GM23338 (cell line): Measurements from ENCODE around the gene FRMD3. TPM values are rescaled to one million over a fixed set of nuclear protein-coding genes. Genes with fewer than 3 reads are reported as not detected.

Experiments
- ATAC-seq: fragments of 200-7000 bp; cut with Tn5 transposase; 3 replicates; pipeline ENCODE4 v1.9.1; 2020
- DNase-seq: peaks from one replicate; pipeline ENCODE4 v3.0.0-alpha.2; 2015; ENCODE audit warnings: low spot score
- H2AFZ ChIP-seq: fragments of 200-600 bp; sonication (generic); 2 replicates; pipeline ENCODE4 v1.8.0; 2016; ENCODE audit warnings: antibody characterized with exemption, mild to moderate bottlenecking, moderate library complexity
- H3F3A ChIP-seq: fragments of 200-600 bp; sonication (generic); replicated peaks from 2 replicates; pipeline ENCODE4 v1.8.0; 2017; ENCODE audit warnings: antibody characterized with exemption, mixed run types, low read depth
- H3K27ac ChIP-seq: fragments of 200-600 bp; sonication (generic); 2 replicates; pipeline ENCODE4 v1.6.1; 2016; ENCODE audit warnings: low read depth
- H3K27me3 ChIP-seq: fragments of 200-600 bp; sonication (generic); 2 replicates; pipeline ENCODE4 v1.8.0; 2016; ENCODE audit warnings: mild to moderate bottlenecking, mixed run types, moderate library complexity; ENCODE audit not compliant: insufficient read depth
- H3K36me3 ChIP-seq: fragments of 200-600 bp; sonication (generic); 2 replicates; pipeline ENCODE4 v1.8.0; 2016; ENCODE audit warnings: mild to moderate bottlenecking; ENCODE audit not compliant: insufficient read depth
- H3K4me1 ChIP-seq: fragments of 200-600 bp; sonication (generic); 2 replicates; pipeline ENCODE4 v1.8.0; 2016; ENCODE audit warnings: mild to moderate bottlenecking, moderate library complexity; ENCODE audit not compliant: insufficient read depth
- H3K4me2 ChIP-seq: fragments of 200-600 bp; sonication (generic); 2 replicates; pipeline ENCODE4 v1.7.1; 2017; ENCODE audit warnings: mixed run types
- H3K4me3 ChIP-seq: fragments of 200-600 bp; sonication (generic); 2 replicates; pipeline ENCODE4 v1.6.1; 2016; ENCODE audit warnings: mixed run types
- H3K79me2 ChIP-seq: fragments of 200-600 bp; sonication (generic); replicated peaks from 2 replicates; pipeline ENCODE4 v1.8.0; 2017; ENCODE audit warnings: mild to moderate bottlenecking; ENCODE audit not compliant: insufficient read depth
- H3K9me2 ChIP-seq: fragments of 200-600 bp; sonication (generic); 2 replicates; pipeline ENCODE4 v1.8.0; 2017; ENCODE audit not compliant: insufficient read depth
- H4K20me1 ChIP-seq: fragments of 200-600 bp; sonication (generic); replicated peaks from 2 replicates; pipeline ENCODE4 v1.8.0; 2017; ENCODE audit warnings: mild to moderate bottlenecking; ENCODE audit not compliant: insufficient read depth
- H3K27ac Mint-ChIP-seq: 2 replicates; pipeline ENCODE4 v1.8.0; 2020; ENCODE audit warnings: inconsistent platforms, mild to moderate bottlenecking, moderate library complexity, mixed read lengths
- H3K27me3 Mint-ChIP-seq: 3 replicates; pipeline ENCODE4 v1.8.0; 2022; ENCODE audit warnings: low read depth, mild to moderate bottlenecking, moderate library complexity, mixed read lengths, inconsistent platforms; ENCODE audit not compliant: insufficient read depth, poor library complexity
- H3K36me3 Mint-ChIP-seq: 3 replicates; pipeline ENCODE4 v1.8.0; 2021; ENCODE audit warnings: low read depth, mild to moderate bottlenecking, inconsistent platforms, moderate library complexity, mixed read lengths
- H3K4me1 Mint-ChIP-seq: 3 replicates; pipeline ENCODE4 v1.8.0; 2020; ENCODE audit warnings: mild to moderate bottlenecking, inconsistent platforms, mixed read lengths
- H3K4me3 Mint-ChIP-seq: 3 replicates; pipeline ENCODE4 v1.8.0; 2021; ENCODE audit warnings: moderate library complexity, mild to moderate bottlenecking, inconsistent platforms, mixed read lengths
- H3K9me3 Mint-ChIP-seq: 3 replicates; pipeline ENCODE4 v1.8.0; 2020; ENCODE audit warnings: moderate library complexity, mild to moderate bottlenecking, inconsistent platforms, mixed read lengths
- CREB1 ChIP-seq: fragments of 250-450 bp; sonication (Bioruptor Pico); IDR thresholded peaks from 2 replicates; pipeline ENCODE4 v1.5.0; 2020; ENCODE audit warnings: low read depth, mild to moderate bottlenecking, moderate library complexity
- EZH2 ChIP-seq: fragments of 200-600 bp; sonication (generic); IDR thresholded peaks from one replicate; pipeline ENCODE4 v1.8.0; 2017; ENCODE audit warnings: antibody characterized with exemption, mild to moderate bottlenecking, low read depth; ENCODE audit not compliant: unreplicated experiment
- JUNB ChIP-seq: IDR thresholded peaks from one replicate; pipeline ENCODE4 v1.6.1; 2016; ENCODE audit warnings: antibody characterized with exemption; ENCODE audit not compliant: unreplicated experiment
- NANOG ChIP-seq: IDR thresholded peaks from 2 replicates; pipeline ENCODE4 v1.6.1; 2016; ENCODE audit warnings: antibody characterized with exemption, borderline replicate concordance
- REST ChIP-seq: IDR thresholded peaks from one replicate; pipeline ENCODE4 v1.6.1; 2018; ENCODE audit warnings: antibody characterized with exemption; ENCODE audit not compliant: unreplicated experiment
- STAT1 ChIP-seq: IDR thresholded peaks from one replicate; pipeline ENCODE4 v1.6.1; 2016; ENCODE audit warnings: antibody characterized with exemption; ENCODE audit not compliant: unreplicated experiment
- ZNF114 ChIP-seq: fragments of 250-450 bp; sonication (Bioruptor Pico); IDR thresholded peaks from 2 replicates; pipeline ENCODE4 v1.5.0; 2020; ENCODE audit warnings: mild to moderate bottlenecking, moderate library complexity
- ZNF331 ChIP-seq: fragments of 250-450 bp; sonication (Bioruptor Pico); IDR thresholded peaks from 2 replicates; pipeline ENCODE4 v1.5.0; 2020; ENCODE audit warnings: low read depth, mild to moderate bottlenecking, moderate library complexity
- polyA plus RNA-seq: library from polyadenylated mRNA; unstranded; fragments of >200 nt; fragmentation: Nextera tagmentation; extraction: Ambion mirVana; gene quantifications from 2 replicates; pipeline ENCODE4 v1.2.1, GENCODE V29; 2016
- total RNA-seq: library from RNA; depleted of rRNA; stranded (reverse); fragments of >200 nt; shearing (Covaris generic); gene quantifications from 2 replicates; pipeline ENCODE4 v1.2.3, GENCODE V29; 2014
- TF ChIP-seq, protein P1 (sequence below), 2 experiments: fragments of 200-600 bp in 1 of 2; sonication (generic) in 1 of 2; conservative IDR thresholded peaks; 2 replicates each; pipeline versions ENCODE4 v1.5.1 to v1.6.1; 2016 to 2017; ENCODE audit warnings: antibody characterized with exemption in 2 of 2, low read depth in 2 of 2, mild to moderate bottlenecking in 2 of 2, moderate library complexity in 1 of 2
- TF ChIP-seq, protein P2 (sequence below): fragments of 250-450 bp; sonication (Bioruptor Pico); IDR thresholded peaks from 2 replicates; pipeline ENCODE4 v1.5.0; 2020; ENCODE audit warnings: mild to moderate bottlenecking, moderate library complexity

The FRMD3 gene
- total and polyA plus RNA-seq, 2 experiments from 2014 or later: 0.47 to 1.2 TPM

GRCh38 chr9:83440641-83441040, 97.6 kb downstream of the FRMD3 start:
- TF ChIP-seq, protein P1, sequence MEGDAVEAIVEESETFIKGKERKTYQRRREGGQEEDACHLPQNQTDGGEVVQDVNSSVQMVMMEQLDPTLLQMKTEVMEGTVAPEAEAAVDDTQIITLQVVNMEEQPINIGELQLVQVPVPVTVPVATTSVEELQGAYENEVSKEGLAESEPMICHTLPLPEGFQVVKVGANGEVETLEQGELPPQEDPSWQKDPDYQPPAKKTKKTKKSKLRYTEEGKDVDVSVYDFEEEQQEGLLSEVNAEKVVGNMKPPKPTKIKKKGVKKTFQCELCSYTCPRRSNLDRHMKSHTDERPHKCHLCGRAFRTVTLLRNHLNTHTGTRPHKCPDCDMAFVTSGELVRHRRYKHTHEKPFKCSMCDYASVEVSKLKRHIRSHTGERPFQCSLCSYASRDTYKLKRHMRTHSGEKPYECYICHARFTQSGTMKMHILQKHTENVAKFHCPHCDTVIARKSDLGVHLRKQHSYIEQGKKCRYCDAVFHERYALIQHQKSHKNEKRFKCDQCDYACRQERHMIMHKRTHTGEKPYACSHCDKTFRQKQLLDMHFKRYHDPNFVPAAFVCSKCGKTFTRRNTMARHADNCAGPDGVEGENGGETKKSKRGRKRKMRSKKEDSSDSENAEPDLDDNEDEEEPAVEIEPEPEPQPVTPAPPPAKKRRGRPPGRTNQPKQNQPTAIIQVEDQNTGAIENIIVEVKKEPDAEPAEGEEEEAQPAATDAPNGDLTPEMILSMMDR (conservative IDR thresholded peaks at IDR 0.05; ENCODE audit: low read depth in 2 of 2): no peak
- no peak for TF ChIP-seq CREB1
- no peak for ATAC-seq

GRCh38 chr9:83435301-83435700, 102.9 kb downstream of the FRMD3 start:
- Histone ChIP-seq H3K9me2 (peaks cover 3% of the 10 kb centered on the region; the same call in 1 of the 2 replicates), H3K4me1 (peaks cover 7% of the 10 kb centered on the region; the same call in 1 of the 2 replicates), H4K20me1 (no peaks in the 10 kb centered on the region), H3K27ac (no peak overlapping the region), H3K79me2 (no peaks in the 10 kb centered on the region), H3F3A (no peaks in the 10 kb centered on the region), H3K4me3 (no peak overlapping the region), H2AFZ (no peak overlapping the region), H3K36me3 (no peaks in the 10 kb centered on the region), H3K4me2 (no peak overlapping the region), H3K27me3 (no peaks in the 10 kb centered on the region)
- Mint-ChIP-seq H3K4me1 (peaks cover 9% of the 10 kb centered on the region), H3K9me3 (peaks cover 13% of the 10 kb centered on the region), H3K4me3 (no peak overlapping the region), H3K36me3 (peaks cover 12% of the 10 kb centered on the region; the same call in 2 of the 3 replicates), H3K27ac (no peak overlapping the region), H3K27me3 (peaks cover 4% of the 10 kb centered on the region)
- ATAC-seq (no peak), DNase-seq (no peak)
- TF ChIP-seq, protein P2, sequence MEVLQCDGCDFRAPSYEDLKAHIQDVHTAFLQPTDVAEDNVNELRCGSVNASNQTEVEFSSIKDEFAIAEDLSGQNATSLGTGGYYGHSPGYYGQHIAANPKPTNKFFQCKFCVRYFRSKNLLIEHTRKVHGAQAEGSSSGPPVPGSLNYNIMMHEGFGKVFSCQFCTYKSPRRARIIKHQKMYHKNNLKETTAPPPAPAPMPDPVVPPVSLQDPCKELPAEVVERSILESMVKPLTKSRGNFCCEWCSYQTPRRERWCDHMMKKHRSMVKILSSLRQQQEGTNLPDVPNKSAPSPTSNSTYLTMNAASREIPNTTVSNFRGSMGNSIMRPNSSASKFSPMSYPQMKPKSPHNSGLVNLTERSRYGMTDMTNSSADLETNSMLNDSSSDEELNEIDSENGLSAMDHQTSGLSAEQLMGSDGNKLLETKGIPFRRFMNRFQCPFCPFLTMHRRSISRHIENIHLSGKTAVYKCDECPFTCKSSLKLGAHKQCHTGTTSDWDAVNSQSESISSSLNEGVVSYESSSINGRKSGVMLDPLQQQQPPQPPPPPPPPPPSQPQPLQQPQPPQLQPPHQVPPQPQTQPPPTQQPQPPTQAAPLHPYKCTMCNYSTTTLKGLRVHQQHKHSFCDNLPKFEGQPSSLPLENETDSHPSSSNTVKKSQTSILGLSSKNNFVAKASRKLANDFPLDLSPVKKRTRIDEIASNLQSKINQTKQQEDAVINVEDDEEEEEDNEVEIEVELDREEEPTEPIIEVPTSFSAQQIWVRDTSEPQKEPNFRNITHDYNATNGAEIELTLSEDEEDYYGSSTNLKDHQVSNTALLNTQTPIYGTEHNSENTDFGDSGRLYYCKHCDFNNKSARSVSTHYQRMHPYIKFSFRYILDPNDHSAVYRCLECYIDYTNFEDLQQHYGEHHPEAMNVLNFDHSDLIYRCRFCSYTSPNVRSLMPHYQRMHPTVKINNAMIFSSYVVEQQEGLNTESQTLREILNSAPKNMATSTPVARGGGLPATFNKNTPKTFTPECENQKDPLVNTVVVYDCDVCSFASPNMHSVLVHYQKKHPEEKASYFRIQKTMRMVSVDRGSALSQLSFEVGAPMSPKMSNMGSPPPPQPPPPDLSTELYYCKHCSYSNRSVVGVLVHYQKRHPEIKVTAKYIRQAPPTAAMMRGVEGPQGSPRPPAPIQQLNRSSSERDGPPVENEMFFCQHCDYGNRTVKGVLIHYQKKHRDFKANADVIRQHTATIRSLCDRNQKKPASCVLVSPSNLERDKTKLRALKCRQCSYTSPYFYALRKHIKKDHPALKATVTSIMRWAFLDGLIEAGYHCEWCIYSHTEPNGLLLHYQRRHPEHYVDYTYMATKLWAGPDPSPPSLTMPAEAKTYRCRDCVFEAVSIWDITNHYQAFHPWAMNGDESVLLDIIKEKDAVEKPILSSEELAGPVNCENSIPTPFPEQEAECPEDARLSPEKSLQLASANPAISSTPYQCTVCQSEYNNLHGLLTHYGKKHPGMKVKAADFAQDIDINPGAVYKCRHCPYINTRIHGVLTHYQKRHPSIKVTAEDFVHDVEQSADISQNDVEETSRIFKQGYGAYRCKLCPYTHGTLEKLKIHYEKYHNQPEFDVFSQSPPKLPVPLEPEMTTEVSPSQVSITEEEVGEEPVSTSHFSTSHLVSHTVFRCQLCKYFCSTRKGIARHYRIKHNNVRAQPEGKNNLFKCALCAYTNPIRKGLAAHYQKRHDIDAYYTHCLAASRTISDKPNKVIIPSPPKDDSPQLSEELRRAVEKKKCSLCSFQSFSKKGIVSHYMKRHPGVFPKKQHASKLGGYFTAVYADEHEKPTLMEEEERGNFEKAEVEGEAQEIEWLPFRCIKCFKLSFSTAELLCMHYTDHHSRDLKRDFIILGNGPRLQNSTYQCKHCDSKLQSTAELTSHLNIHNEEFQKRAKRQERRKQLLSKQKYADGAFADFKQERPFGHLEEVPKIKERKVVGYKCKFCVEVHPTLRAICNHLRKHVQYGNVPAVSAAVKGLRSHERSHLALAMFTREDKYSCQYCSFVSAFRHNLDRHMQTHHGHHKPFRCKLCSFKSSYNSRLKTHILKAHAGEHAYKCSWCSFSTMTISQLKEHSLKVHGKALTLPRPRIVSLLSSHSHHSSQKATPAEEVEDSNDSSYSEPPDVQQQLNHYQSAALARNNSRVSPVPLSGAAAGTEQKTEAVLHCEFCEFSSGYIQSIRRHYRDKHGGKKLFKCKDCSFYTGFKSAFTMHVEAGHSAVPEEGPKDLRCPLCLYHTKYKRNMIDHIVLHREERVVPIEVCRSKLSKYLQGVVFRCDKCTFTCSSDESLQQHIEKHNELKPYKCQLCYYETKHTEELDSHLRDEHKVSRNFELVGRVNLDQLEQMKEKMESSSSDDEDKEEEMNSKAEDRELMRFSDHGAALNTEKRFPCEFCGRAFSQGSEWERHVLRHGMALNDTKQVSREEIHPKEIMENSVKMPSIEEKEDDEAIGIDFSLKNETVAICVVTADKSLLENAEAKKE (CRISPR knock-in tag): no peak
- no peak for TF ChIP-seq CREB1
- no peak for TF ChIP-seq REST
- no peak for TF ChIP-seq STAT1
- no peak for TF ChIP-seq EZH2
- TF ChIP-seq JUNB: no peak
- TF ChIP-seq ZNF114 (CRISPR knock-in tag): no peak
- TF ChIP-seq NANOG: no peak
- no peak for TF ChIP-seq ZNF331

More at GRCh38 chr9:83440641-83441040, 97.6 kb downstream of the FRMD3 start:
- no peak overlapping the region for H3K4me3 ChIP-seq
- DNase-seq: no peak
- no peaks in the 10 kb centered on the region for H3K27me3 Mint-ChIP-seq
- no peak overlapping the region for H3K27ac Mint-ChIP-seq
- no peaks in the 10 kb centered on the region for H4K20me1 ChIP-seq
- no peak overlapping the region for H3K4me2 ChIP-seq
- H3K9me2 ChIP-seq: peaks cover 3% of the 10 kb centered on the region; the same call in 1 of the 2 replicates
- no peak overlapping the region for H2AFZ ChIP-seq
- no peak overlapping the region for H3K4me3 Mint-ChIP-seq
- no peaks in the 10 kb centered on the region for H3K4me1 Mint-ChIP-seq
- no peaks in the 10 kb centered on the region for H3K79me2 ChIP-seq
- no peaks in the 10 kb centered on the region for H3K36me3 ChIP-seq
- H3F3A ChIP-seq: no peaks in the 10 kb centered on the region
- H3K27ac ChIP-seq: no peak overlapping the region
- no peaks in the 10 kb centered on the region for H3K4me1 ChIP-seq
- H3K36me3 Mint-ChIP-seq: no peaks in the 10 kb centered on the region
- H3K27me3 ChIP-seq: no peaks in the 10 kb centered on the region
- no peaks in the 10 kb centered on the region; the same call in 2 of the 3 replicates for H3K9me3 Mint-ChIP-seq
